ENCODE measurements around the gene ARSG. TPM values are rescaled to one million over a fixed set of nuclear protein-coding genes. Genes with fewer than 3 reads are reported as not detected.

Gene ARSG
- total and polyA plus RNA-seq, 12 donors, result 2.1 to 49.6 (median 12.7) TPM

GRCh38 chr17:68433211-68433610, 141.9 kb downstream of the ARSG start:
- no peak for TF ChIP-seq POLR2A (IDR thresholded peaks at IDR 0.05)
- TF ChIP-seq CTCF (IDR thresholded peaks at IDR 0.05), result no peak
- Histone ChIP-seq H3K36me3 (replicated peaks in 1 of 2) (peaks cover 0 to 75% of the 10 kb centered on the region in 2 donors), H3K27ac (no peak overlapping the region), H3K4me1 (replicated peaks in 1 of 2) (peaks cover 0 to 10% of the 10 kb centered on the region in 2 donors), H3K4me3 (no peak overlapping the region), H3K9me3 (replicated peaks in 1 of 3) (no peaks in the 10 kb centered on the region), H3K27me3 (no peaks in the 10 kb centered on the region)
- peak in 2 of 7 donors; percentile 12 to 34 for DNase-seq
- 89 to 91% (median 91%) methylated on average over 9 of the region's 9 CpGs for WGBS, 4 donors
- intact Hi-C loops (cut with DNase I), result loop anchor here in 1 of 2 donors (10.0 kb wide), 1 partner anchor 168 kb away; no protein-coding TSS in a partner anchor

GRCh38 chr17:68433911-68434508, 142.7 kb downstream of the ARSG start:
- Histone ChIP-seq H3K4me3 (no peak overlapping the region), H3K36me3 (replicated peaks in 1 of 2) (peaks cover 0 to 67% of the 10 kb centered on the region in 2 donors), H3K4me1 (replicated peaks in 1 of 2) (peaks cover 0 to 12% of the 10 kb centered on the region in 2 donors), H3K27me3 (no peaks in the 10 kb centered on the region), H3K9me3 (replicated peaks in 1 of 3) (no peaks in the 10 kb centered on the region), H3K27ac (no peak overlapping the region)
- no peak for TF ChIP-seq CTCF (IDR thresholded peaks at IDR 0.05)
- no peak for TF ChIP-seq POLR2A (IDR thresholded peaks at IDR 0.05)
- DNase-seq, result peak in 2 of 7 donors; percentile 18 to 45
- 88 to 93% (median 93%) methylated on average over 12 of the region's 12 CpGs for WGBS, 4 donors
- intact Hi-C loops (cut with DNase I), result loop anchor here in 1 of 2 donors (10.0 kb wide), 1 partner anchor 169 kb away; no protein-coding TSS in a partner anchor

- peak in 2 of 7 donors; percentile 18 to 27 for DNase-seq
- Histone ChIP-seq H3K4me3 (no peak overlapping the region), H3K4me1 (replicated peaks in 1 of 2) (peaks cover 0 to 12% of the 10 kb centered on the region in 2 donors), H3K27ac (no peak overlapping the region), H3K27me3 (no peaks in the 10 kb centered on the region), H3K36me3 (replicated peaks in 1 of 2) (peaks cover 0 to 55% of the 10 kb centered on the region in 2 donors), H3K9me3 (replicated peaks in 1 of 3) (no peaks in the 10 kb centered on the region)
- TF ChIP-seq POLR2A (IDR thresholded peaks at IDR 0.05) (no peak), CTCF (IDR thresholded peaks at IDR 0.05) (no peak)
- WGBS, 4 donors, result 87 to 96% (median 89%) methylated on average over 6 of the region's 6 CpGs
- intact Hi-C loops (cut with DNase I), result loop anchor here in 1 of 2 donors (10.0 kb wide), 1 partner anchor 171 kb away; no protein-coding TSS in a partner anchor
Measured at GRCh38 chr17:68435361-68435760, 144.1 kb downstream of the ARSG start.

GRCh38 chr17:68435876-68436842, 144.9 kb downstream of the ARSG start:
- Histone ChIP-seq H3K27ac (no peak overlapping the region), H3K9me3 (replicated peaks in 1 of 3) (no peaks in the 10 kb centered on the region), H3K36me3 (replicated peaks in 1 of 2) (peaks cover 0 to 47% of the 10 kb centered on the region in 2 donors), H3K4me1 (replicated peaks in 1 of 2) (peaks cover 0 to 12% of the 10 kb centered on the region in 2 donors), H3K27me3 (no peaks in the 10 kb centered on the region), H3K4me3 (no peak overlapping the region)
- intact Hi-C loops (cut with DNase I), result loop anchor here in 1 of 2 donors (10.0 kb wide), 1 partner anchor 171 kb away; no protein-coding TSS in a partner anchor
- peak; percentile 75 to 94 (median 87) for DNase-seq
- WGBS, 4 donors, result 59 to 75% (median 65%) methylated on average over 16 to 20 of the region's 20 CpGs
- no peak for TF ChIP-seq POLR2A (IDR thresholded peaks at IDR 0.05)
- TF ChIP-seq CTCF (IDR thresholded peaks at IDR 0.05), result peak; percentile 77 to 95 (median 92)
